ENCODE measurements around the gene HES7. TPM values are rescaled to one million over a fixed set of nuclear protein-coding genes. Genes with fewer than 3 reads are reported as not detected.
A peak's percentile ranks its signal among the peaks of the same experiment; 100 is the strongest.

HES7 gene
- total RNA-seq (2021) (3.1 to 3.9 TPM (median 3.7 TPM) in 3 replicates), Bru-seq, nascent RNA (percentile 33 among the genes with signal in this experiment)
- long read RNA-seq, experiment 1, partial matches to known transcripts, result 1 of 1 reads
- long read RNA-seq, experiment 1, other reads (novel, unspliced or antisense), result 0 of 1 reads
- long read RNA-seq, experiment 2, partial matches to known transcripts, result 0 of 2 reads
- long read RNA-seq, experiment 2, other reads (novel, unspliced or antisense), result 1 of 2 reads
- long read RNA-seq, experiment 3, result 0 reads

- no peaks in the 10 kb centered on the region for H3K9me3 Mint-ChIP-seq
- peak within 1 kb of the TSS; percentile 85 for H3K4me3 Mint-ChIP-seq
- H3K27ac Mint-ChIP-seq, result no peak within 1 kb of the TSS
- DNase-seq (ENCODE audit: low spot score) (peak; percentile 79), ATAC-seq (peak; percentile 1)
- no peaks in the 10 kb centered on the region for H3K36me3 Mint-ChIP-seq
- CTCF ChIA-PET, result interaction anchor here (1.1 to 9.8 kb wide), 9 partner anchors 10 to 100 kb away, joined by 3 to 118 read pairs (median 8); no protein-coding TSS in a partner anchor
- POLR2A ChIA-PET, result interaction anchor here (1.0 to 2.5 kb wide), 7 partner anchors 10 to 66 kb away, joined by 4 to 7 read pairs (median 5); partner anchors contain the start of genes BORCS6 and PER1
- H3K27me3 Mint-ChIP-seq (ENCODE audit: low read depth), result peaks cover 72% of the 10 kb centered on the region
- H3K4me1 Mint-ChIP-seq, result peaks cover 23% of the 10 kb centered on the region
- TF ChIP-seq, protein P1, sequence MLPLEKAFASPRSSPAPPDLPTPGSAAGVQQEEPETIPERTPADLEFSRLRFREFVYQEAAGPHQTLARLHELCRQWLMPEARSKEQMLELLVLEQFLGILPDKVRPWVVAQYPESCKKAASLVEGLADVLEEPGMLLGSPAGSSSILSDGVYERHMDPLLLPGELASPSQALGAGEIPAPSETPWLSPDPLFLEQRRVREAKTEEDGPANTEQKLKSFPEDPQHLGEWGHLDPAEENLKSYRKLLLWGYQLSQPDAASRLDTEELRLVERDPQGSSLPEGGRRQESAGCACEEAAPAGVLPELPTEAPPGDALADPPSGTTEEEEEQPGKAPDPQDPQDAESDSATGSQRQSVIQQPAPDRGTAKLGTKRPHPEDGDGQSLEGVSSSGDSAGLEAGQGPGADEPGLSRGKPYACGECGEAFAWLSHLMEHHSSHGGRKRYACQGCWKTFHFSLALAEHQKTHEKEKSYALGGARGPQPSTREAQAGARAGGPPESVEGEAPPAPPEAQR (CRISPR knock-in tag; IDR thresholded peaks at IDR 0.05), result no peak
- TF ChIP-seq ZNF263 (CRISPR knock-in tag; IDR thresholded peaks at IDR 0.05; ENCODE audit: low read depth) (no peak), SMAD4 (CRISPR knock-in tag; IDR thresholded peaks at IDR 0.05) (no peak), AR (CRISPR knock-in tag; IDR thresholded peaks at IDR 0.05) (no peak), GRHL2 (CRISPR knock-in tag; IDR thresholded peaks at IDR 0.05; ENCODE audit: insufficient replicate concordance, severe bottlenecking) (no peak), ESRRA (CRISPR knock-in tag; IDR thresholded peaks at IDR 0.05; ENCODE audit: borderline replicate concordance) (no peak), ZNF416 (CRISPR knock-in tag; IDR thresholded peaks at IDR 0.05) (no peak), TP53 (CRISPR knock-in tag; IDR thresholded peaks at IDR 0.05) (0 out of 2 replicates have a peak, but pooled peaks have one; percentile 33), HMGA2 (CRISPR knock-in tag; IDR thresholded peaks at IDR 0.05) (no peak), MXD4 (CRISPR knock-in tag; IDR thresholded peaks at IDR 0.05; ENCODE audit: borderline replicate concordance) (no peak), EMX1 (CRISPR knock-in tag; IDR thresholded peaks at IDR 0.05) (no peak), GABPB1 (CRISPR knock-in tag; IDR thresholded peaks at IDR 0.05) (no peak), NR3C1 (CRISPR knock-in tag; conservative IDR thresholded peaks at IDR 0.05; ENCODE audit: low read depth) (no peak), NFYB (CRISPR knock-in tag; conservative IDR thresholded peaks at IDR 0.05; ENCODE audit: low read depth) (no peak), ZNF317 (CRISPR knock-in tag; IDR thresholded peaks at IDR 0.05; ENCODE audit: borderline replicate concordance, low read depth) (no peak), NFATC4 (CRISPR knock-in tag; IDR thresholded peaks at IDR 0.05) (no peak), FOXK1 (CRISPR knock-in tag; IDR thresholded peaks at IDR 0.05) (peak; percentile 41; the same call in 1 of the 2 replicates), ZNF281 (CRISPR knock-in tag; IDR thresholded peaks at IDR 0.05) (peak; percentile 53; the same call in 1 of the 2 replicates), SP1 (CRISPR knock-in tag; conservative IDR thresholded peaks at IDR 0.05) (peak; percentile 46), FOXP1 (CRISPR knock-in tag; IDR thresholded peaks at IDR 0.05; ENCODE audit: borderline replicate concordance) (no peak)
- TF ChIP-seq, protein P2, sequence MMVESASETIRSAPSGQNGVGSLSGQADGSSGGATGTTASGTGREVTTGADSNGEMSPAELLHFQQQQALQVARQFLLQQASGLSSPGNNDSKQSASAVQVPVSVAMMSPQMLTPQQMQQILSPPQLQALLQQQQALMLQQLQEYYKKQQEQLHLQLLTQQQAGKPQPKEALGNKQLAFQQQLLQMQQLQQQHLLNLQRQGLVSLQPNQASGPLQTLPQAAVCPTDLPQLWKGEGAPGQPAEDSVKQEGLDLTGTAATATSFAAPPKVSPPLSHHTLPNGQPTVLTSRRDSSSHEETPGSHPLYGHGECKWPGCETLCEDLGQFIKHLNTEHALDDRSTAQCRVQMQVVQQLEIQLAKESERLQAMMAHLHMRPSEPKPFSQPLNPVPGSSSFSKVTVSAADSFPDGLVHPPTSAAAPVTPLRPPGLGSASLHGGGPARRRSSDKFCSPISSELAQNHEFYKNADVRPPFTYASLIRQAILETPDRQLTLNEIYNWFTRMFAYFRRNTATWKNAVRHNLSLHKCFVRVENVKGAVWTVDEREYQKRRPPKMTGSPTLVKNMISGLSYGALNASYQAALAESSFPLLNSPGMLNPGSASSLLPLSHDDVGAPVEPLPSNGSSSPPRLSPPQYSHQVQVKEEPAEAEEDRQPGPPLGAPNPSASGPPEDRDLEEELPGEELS (CRISPR knock-in tag; IDR thresholded peaks at IDR 0.05), result peak; percentile 14; the same call in 1 of the 2 replicates
- TF ChIP-seq, protein P3, sequence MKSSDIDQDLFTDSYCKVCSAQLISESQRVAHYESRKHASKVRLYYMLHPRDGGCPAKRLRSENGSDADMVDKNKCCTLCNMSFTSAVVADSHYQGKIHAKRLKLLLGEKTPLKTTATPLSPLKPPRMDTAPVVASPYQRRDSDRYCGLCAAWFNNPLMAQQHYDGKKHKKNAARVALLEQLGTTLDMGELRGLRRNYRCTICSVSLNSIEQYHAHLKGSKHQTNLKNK (CRISPR knock-in tag; IDR thresholded peaks at IDR 0.05), result no peak
- TF ChIP-seq, protein P4, sequence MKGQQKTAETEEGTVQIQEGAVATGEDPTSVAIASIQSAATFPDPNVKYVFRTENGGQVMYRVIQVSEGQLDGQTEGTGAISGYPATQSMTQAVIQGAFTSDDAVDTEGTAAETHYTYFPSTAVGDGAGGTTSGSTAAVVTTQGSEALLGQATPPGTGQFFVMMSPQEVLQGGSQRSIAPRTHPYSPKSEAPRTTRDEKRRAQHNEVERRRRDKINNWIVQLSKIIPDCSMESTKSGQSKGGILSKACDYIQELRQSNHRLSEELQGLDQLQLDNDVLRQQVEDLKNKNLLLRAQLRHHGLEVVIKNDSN (CRISPR knock-in tag; IDR thresholded peaks at IDR 0.05), result no peak
- TF ChIP-seq, protein P5, sequence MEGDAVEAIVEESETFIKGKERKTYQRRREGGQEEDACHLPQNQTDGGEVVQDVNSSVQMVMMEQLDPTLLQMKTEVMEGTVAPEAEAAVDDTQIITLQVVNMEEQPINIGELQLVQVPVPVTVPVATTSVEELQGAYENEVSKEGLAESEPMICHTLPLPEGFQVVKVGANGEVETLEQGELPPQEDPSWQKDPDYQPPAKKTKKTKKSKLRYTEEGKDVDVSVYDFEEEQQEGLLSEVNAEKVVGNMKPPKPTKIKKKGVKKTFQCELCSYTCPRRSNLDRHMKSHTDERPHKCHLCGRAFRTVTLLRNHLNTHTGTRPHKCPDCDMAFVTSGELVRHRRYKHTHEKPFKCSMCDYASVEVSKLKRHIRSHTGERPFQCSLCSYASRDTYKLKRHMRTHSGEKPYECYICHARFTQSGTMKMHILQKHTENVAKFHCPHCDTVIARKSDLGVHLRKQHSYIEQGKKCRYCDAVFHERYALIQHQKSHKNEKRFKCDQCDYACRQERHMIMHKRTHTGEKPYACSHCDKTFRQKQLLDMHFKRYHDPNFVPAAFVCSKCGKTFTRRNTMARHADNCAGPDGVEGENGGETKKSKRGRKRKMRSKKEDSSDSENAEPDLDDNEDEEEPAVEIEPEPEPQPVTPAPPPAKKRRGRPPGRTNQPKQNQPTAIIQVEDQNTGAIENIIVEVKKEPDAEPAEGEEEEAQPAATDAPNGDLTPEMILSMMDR (IDR thresholded peaks at IDR 0.05), result no peak
These were observed at the start of gene HES7 for GRCh38 chr17:8123695-8124349. Gene HES7, minus strand, starts transcription at chr17:8124106. Its CDS starts 22 bp downstream, at chr17:8124084.
